Bronchial epithelial cell (primary cell): Measurements from ENCODE around the gene GALNT14. TPM values are rescaled to one million over a fixed set of nuclear protein-coding genes. Genes with fewer than 3 reads are reported as not detected.
"Not testable (repeated sequence)": the region's sequence is repeated elsewhere in the genome, so short reads cannot be mapped to it uniquely, and the experiment has no call there.

Experiments used
- DNase-seq: peaks from one replicate; pipeline ENCODE4 v3.0.0-alpha.2; 2010; ENCODE audit warnings: low read depth
- FAIRE-seq: peaks from 2 replicates; lab custom pipeline; 2011; peaks lifted over from hg19 to GRCh38; lab: Jason Lieb, UNC
- H3K27me3 ChIP-seq: 2 replicates; pipeline ENCODE4 v1.5.1; 2011; ENCODE audit warnings: low read length; ENCODE audit not compliant: control insufficient read depth, insufficient read depth
- H3K36me3 ChIP-seq: 2 replicates; pipeline ENCODE4 v1.5.1; 2011; ENCODE audit warnings: low read length; ENCODE audit not compliant: control insufficient read depth, insufficient read depth
- H3K4me3 ChIP-seq: 2 replicates; pipeline ENCODE4 v1.5.1; 2011; ENCODE audit warnings: mild to moderate bottlenecking, low read depth, low read length, control low read depth
- CTCF ChIP-seq: IDR thresholded peaks from 2 replicates; pipeline ENCODE4 v1.5.1; 2011; ENCODE audit warnings: mild to moderate bottlenecking, moderate library complexity, low read length, control low read depth, inconsistent platforms; ENCODE audit not compliant: insufficient read depth, severe bottlenecking
- total RNA-seq: library from RNA; depleted of rRNA; stranded (reverse); fragments of >200 nt; gene quantifications from 2 replicates; pipeline ENCODE4 v1.2.1, GENCODE V29; 2014

Gene GALNT14
- 9.2 and 12.4 TPM in 2 replicates for total RNA-seq

- H3K4me3 ChIP-seq, result peak within 1 kb of the TSS; percentile 50
- TF ChIP-seq CTCF, result peak; percentile 78
- H3K27me3 ChIP-seq, result no peaks in the 10 kb centered on the region
- DNase-seq (peak; percentile 52), FAIRE-seq (no peak)
- H3K36me3 ChIP-seq, result no peaks in the 10 kb centered on the region
Observed at GRCh38 chr2:31138037-31138962, at the start of gene GALNT14. Gene GALNT14 (minus strand): TSS chr2:31138440. CDS start chr2:31138086, 354 bp downstream.

- peaks cover 4% of the 10 kb centered on the region for H3K27me3 ChIP-seq
- no peak for FAIRE-seq
Observed at GRCh38 chr2:31187166-31187565, 48.9 kb upstream of the GALNT14 start.

GRCh38 chr2:31183973-31184372, 45.7 kb upstream of the GALNT14 start:
- not testable (repeated sequence) for FAIRE-seq, H3K4me3 ChIP-seq, H3K36me3 ChIP-seq, H3K27me3 ChIP-seq, DNase-seq

More at GRCh38 chr2:31187166-31187565, 48.9 kb upstream of the GALNT14 start:
- H3K36me3 ChIP-seq, result no peaks in the 10 kb centered on the region
- TF ChIP-seq CTCF, result no peak
- H3K4me3 ChIP-seq, result no peak overlapping the region
- DNase-seq, result no peak

- FAIRE-seq, result no peak
- peaks cover 3% of the 10 kb centered on the region for H3K27me3 ChIP-seq
- TF ChIP-seq CTCF, result no peak
Observed at GRCh38 chr2:31176742-31177141, 38.5 kb upstream of the GALNT14 start.

GRCh38 chr2:31171142-31171541, 32.9 kb upstream of the GALNT14 start:
- FAIRE-seq (no peak), DNase-seq (no peak)
- peaks cover 3% of the 10 kb centered on the region for H3K27me3 ChIP-seq
- TF ChIP-seq CTCF, result no peak
- H3K4me3 ChIP-seq, result no peak overlapping the region
- H3K36me3 ChIP-seq, result no peaks in the 10 kb centered on the region

More at GRCh38 chr2:31176742-31177141, 38.5 kb upstream of the GALNT14 start:
- H3K4me3 ChIP-seq, result no peak overlapping the region
- no peak for DNase-seq
- H3K36me3 ChIP-seq, result no peaks in the 10 kb centered on the region

GRCh38 chr2:31170071-31170698, 31.9 kb upstream of the GALNT14 start:
- H3K27me3 ChIP-seq, result peaks cover 3% of the 10 kb centered on the region
- peak; percentile 50 for FAIRE-seq
- peak; percentile 96 for TF ChIP-seq CTCF
- DNase-seq, result peak; percentile 66
- H3K4me3 ChIP-seq, result no peak overlapping the region
- no peaks in the 10 kb centered on the region for H3K36me3 ChIP-seq
